ENCODE measurements around the gene LIPC. TPM values are rescaled to one million over a fixed set of nuclear protein-coding genes. Genes with fewer than 3 reads are reported as not detected.

Gene LIPC
- total RNA-seq, 1 donor from 2014 or later = 9.2 TPM

DNA sequence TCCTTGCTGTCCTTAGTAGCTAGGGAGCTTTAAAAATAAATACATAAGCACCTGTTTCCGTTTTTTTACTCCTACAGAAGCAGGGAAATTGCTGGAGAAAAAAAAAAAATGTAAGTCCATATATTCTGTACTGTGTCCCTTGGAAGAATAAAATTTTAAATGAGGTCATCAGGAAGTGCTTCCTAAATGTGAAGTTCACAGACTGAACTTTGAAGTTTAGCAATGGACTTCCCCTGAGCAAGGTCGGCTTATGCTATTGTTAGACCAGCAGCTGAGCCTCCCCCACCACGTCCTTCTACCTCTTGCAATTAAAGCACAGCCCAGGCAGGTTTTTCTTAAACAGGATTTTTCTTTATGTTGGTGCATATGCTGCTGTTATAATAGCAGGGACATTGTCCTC is 26.3 kb downstream of the LIPC start:
- no peak for DNase-seq (ENCODE audit: low read depth)

- no peak for DNase-seq (ENCODE audit: low read depth)
These were observed 27.3 kb downstream of the LIPC start for GRCh38 chr15:58459045-58459444.

DNA sequence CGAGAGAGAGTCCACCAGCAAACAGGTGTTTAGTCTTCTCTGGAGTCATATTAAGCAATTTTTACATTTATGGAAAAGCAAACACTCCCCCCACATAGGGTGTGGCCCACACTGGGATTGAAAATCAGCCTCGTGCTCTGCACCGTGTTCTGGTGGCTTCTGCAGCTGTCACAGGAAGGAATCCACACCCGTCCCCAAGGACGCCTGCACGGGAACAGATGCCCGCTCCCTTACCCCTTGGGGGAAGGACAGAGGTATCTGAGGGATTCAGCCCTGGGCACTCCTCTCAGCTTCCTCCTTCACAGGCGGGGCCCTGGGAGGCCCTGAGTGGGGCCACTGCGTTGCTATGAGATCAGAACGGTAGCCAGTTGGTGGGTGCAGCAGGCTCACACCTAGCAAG is 27.8 kb downstream of the LIPC start:
- DNase-seq (ENCODE audit: low read depth) = no peak

- no peak for DNase-seq (ENCODE audit: low read depth)
These were observed 28.5 kb downstream of the LIPC start for GRCh38 chr15:58460116-58460790.

DNA sequence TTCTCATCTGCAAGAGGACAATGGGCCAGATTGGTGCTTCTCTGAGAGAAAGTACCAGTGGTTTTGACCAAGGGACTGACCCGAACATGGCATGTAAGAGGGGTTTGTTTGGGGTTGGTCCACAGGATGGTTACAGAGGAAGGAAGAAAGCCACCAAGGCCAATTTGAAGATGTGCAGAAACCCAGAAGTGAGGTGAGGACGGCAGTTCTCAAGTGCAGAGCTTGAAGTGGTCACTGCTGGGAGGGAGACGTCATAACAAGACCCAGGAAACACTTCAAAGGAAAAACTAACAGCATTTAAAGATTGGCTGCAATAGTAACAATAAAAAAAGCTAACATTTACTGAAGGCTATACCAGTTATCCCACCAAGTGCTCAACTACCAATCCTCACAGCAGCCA is 29.1 kb downstream of the LIPC start:
- DNase-seq (ENCODE audit: low read depth) = no peak

- DNase-seq (ENCODE audit: low read depth) = peak; percentile 78
These were observed 30.8 kb downstream of the LIPC start for GRCh38 chr15:58462547-58462946.

DNA sequence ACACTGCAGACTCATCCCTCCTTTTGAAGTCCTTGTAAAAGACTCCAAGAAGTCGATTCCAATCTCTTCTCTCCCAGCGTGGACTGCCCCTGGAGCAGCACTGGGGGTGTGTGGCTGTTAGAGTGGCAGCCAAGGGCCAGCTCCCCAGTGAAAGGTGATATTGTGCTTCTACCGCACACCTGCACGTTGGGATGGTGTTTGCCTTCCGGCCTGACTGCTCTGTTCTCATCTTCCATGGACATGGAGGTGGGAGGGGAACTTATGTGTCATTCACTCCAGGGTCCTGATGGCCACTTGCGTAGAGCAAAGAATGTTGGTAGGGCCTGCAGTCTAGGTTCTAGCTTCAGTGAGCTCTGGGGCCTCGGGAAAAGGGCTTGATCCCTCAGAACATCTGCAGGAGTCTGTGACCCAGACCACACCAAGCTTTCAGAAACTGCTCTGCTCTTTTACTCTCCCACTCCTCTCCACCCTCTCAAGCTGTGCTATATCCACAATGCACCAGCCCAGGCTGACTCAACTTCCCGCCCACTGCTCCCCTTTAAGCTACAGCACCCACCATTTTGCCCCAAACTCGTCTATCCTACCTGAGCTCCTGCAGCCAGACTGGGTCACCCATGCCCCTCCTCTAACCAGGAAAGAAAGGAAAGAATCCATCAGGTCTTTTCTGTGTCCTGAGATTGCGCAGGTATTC is 31.3 kb downstream of the LIPC start:
- DNase-seq (ENCODE audit: low read depth) = no peak

DNA sequence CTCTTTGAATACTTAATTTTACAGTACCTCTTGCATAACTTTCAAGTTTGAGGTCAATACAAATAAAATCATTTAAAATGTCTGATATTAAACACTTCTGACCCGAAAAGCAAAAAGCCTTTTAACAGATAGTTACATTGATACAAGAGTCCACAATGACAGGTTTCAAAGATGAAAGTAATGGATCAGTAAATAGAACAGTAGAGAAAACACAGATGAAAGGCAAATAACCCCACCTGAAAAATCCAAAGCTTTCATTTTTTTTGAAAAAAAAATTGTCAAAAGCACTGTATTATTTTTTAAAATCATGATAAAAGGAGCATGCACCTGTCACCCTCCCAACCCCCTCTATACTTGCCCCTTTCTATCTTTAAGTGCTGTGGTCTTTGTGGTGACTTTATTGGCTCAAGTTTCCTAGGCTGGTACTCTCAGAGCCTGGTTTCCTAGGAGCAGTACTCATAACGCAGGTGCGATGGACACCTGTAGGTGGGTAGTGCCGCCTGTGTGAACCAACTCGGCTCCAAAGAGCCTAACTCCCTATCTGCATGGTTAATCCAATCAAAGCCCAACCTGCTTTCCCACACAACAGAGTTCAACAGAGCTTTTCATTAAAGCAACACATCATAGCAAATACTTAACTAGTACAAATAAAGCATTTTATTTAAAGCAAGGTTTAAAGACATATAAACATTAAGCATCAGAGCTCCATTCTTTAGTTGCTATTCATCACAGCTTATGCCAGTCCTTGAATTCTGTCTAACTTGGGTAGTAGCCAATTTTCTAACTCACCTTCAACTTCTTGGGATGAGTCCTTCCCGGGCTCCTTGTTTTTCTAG is 32.2 kb downstream of the LIPC start:
- DNase-seq (ENCODE audit: low read depth) = peak; percentile 98

- DNase-seq (ENCODE audit: low read depth) = no peak
These were observed 33.3 kb downstream of the LIPC start for GRCh38 chr15:58465070-58465469.

DNA sequence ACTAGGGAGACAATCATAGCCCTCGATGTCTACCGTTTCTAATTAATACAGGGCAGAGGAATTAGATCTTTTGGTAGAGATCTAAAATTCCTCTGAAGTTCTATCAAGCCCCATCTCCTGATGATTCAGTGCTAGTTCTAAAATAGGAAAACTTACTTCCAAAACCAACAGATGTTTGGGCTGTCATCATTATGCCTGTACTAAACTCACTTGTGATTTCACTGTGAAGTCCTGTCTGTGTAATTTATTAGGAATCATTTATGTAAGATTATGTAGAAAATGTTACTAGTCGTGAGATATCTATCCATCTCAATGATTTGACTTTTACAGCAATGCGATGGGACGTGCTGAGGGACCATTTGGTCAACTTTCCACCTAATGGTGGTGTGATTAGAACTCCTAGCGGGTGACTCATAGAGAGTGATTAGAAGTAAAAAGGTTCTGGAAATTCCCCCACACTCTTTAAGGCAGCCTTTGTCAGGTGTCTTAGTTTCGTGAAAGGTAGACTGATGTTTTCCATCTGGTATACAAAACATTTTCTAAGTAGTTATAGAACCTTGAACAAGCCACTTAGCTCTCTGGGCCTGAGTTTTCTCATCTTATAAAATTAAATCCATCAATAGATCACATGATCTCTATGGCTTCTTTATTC is 34.2 kb downstream of the LIPC start:
- DNase-seq (ENCODE audit: low read depth) = peak; percentile 73

- DNase-seq (ENCODE audit: low read depth) = peak; percentile 58
These were observed 34.8 kb downstream of the LIPC start for GRCh38 chr15:58466566-58466965.

- peak; percentile 99 for DNase-seq (ENCODE audit: low read depth)
These were observed 35.4 kb downstream of the LIPC start for GRCh38 chr15:58467121-58467721.

DNA sequence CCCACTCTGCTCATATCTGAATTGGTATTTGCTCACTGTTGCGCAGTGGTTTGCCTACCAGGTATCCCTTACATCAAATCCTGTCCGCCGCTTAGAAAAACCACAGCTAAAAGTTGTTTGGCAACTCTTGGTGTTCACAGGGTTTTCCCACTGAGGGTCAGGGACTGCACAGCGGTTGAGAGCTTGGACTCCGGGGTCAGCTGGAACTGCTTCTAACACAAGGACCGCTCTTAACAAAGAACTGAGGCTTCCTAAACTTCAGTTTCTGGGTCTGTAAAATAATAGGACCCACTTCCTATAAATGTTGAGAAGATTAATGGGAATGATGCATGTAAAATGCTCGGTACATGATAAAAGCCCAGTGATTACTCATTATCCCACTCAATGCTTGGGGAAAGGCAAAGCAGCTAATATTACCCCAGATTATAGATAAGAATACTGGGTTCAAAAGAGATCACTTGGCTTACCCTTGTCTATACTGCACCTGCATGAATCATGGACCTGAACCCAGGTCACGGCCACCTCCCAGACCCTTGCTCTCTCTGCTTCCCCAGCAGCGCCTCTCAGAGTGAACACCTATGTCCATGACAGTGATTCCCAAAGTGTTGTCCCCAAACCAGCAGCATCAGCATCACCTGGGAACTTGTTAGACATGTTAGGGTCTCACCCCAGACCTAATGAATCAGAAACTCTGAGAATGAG is 36.1 kb downstream of the LIPC start:
- peak; percentile 95 for DNase-seq (ENCODE audit: low read depth)

GRCh38 chr15:58469432-58470353 is 37.9 kb downstream of the LIPC start:
- DNase-seq (ENCODE audit: low read depth) = peak; percentile 96

DNA sequence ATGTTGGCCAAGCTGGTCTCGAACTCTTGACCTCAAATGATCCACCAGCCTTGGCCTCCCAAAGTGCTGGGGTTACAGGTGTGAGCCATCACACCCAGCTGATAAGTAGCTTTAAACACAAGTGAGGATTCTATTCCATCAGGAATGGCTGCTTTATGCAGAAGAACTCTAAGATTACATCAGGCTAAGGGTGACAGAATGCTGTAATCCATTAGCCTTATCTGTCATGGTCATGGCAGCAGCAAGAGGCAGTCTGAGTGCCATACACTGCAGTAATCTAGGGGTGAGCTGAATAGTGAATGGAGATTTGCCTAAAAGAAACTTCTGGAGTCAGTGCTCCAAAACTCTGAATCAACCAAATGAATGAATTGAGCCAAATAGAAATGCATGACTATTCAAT is 39.6 kb downstream of the LIPC start:
- no peak for DNase-seq (ENCODE audit: low read depth)

DNA sequence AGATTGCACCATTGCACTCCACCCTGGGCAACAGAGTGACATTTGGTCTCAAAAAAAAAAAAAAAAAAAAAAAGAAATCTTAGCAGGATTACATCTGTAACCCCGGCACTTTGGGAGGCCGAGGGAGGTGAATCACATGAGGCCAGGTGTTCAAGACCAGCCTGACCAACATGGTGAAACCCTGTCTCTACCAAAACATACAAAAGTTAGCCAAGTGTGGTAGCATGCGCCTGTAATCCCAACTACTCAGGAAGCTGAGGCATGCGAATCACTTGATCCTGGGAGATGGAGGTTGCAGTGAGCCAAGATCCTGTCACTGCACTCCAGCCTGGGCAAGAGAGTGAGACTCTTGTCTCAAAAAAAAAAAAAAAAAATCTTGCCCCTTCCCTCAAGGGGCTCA is 40.4 kb downstream of the LIPC start:
- no peak for DNase-seq (ENCODE audit: low read depth)

DNA sequence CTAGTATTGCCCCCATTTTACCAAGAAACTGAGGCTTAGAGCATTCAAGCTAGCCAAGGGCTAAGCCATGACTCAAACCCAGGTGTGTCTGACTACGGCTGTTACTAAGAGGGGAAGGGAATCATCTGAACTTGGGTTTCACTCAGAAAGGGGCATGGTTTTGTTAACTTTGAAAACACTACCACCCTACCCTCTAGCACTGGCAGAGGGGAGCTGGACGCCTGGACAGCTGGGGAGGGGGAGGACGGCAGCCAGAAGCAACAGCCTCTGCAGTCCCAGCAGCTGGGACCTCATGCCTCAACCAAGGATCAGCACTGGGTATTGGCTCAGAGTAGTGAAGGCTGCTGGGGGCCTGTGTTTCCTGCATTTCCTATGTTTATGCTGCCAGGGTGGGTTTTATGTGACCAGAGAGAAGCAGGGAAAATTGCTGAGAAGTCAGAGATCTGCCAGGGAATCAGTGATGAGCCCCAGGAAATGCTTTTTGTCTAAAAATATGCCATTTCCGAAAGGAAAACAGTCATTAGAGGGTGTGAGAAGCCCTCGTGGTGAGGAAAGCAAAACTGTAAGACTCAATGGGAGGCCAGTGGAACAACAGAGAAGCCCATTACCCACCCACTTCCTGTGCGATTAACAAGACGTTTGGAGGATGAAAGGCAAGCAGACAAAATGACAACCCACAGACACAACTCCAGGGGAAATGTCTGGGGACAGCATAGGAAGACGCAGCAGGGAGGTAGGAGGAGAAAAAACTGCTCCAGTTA is 41.2 kb downstream of the LIPC start:
- DNase-seq (ENCODE audit: low read depth) = peak; percentile 64

- peak; percentile 98 for DNase-seq (ENCODE audit: low read depth)
These were observed 41.9 kb downstream of the LIPC start for GRCh38 chr15:58473724-58474123.

DNA sequence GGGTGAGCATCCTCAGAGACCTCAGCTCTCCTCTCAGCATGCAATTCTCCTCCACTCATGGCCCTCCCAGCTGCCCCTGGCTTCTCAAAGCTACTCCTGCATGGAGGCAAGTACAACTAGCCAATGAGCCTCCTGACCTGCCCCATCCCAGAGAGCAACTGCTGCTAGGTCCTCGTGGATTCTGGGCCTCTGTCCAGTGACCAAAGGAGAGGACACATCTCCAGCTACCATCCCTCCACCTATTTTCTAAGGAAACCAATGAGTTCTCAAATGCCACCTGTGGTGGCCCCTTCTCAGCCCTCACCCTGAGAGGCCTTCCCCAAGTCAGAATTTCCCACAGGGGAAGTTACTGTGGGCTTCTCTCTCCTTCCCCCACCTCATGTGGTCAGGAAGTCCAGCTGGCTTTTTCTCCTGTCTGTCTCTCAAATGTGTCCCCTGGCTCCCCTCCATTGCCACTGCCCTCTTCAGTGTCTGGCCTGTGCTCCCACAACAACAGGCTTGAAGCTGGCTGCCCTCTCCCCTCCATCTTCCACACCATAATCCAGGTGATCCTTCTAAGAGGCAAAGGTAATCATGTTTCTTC is 43.0 kb downstream of the LIPC start:
- no peak for DNase-seq (ENCODE audit: low read depth)
